ENCODE measurements around the gene DDX27.
A peak's percentile ranks its signal among the peaks of the same experiment; 100 is the strongest.

The DDX27 gene

DNA sequence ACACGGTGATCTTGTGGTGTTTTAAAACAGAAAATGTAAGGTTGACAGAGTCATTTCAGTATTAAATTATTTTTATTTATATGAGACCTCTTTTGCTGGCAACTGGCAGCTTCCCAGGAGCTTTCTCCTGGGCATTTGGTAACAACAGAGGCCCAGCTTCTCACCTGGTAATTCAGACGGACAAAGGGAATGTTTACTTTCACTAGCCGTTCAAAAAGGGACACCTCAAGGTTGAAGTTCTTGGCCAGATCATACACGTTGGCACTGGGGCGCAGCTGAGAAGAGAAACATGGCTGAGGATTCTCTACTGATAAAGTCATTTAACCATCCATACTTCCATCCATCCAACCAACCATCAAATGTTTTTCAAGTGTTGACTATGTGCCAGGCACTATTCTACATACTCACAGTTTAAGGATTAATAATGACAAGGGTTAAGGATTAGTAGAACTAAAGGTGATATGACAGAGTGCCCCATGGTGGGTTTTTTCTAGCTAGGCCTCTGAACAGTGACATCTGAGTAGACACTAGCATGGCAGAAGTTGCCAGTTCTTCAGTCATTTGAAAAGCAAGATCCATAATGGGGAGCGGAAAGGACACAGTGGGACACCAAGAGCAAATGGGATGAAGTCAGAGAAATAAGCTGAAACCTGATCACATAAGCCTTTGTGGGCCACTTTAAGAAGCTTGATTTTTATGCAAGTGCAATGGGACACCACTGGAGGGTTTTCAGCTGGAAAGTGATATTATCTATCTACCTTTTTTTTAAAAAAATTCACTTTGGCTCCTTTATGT lies 33.5 kb downstream of the DDX27 start:
- DNase-seq = no peak

GRCh38 chr20:49256261-49256660 lies 37.0 kb downstream of the DDX27 start:
- DNase-seq = no peak

GRCh38 chr20:49259284-49259683 lies 40.1 kb downstream of the DDX27 start:
- no peak for DNase-seq

DNA sequence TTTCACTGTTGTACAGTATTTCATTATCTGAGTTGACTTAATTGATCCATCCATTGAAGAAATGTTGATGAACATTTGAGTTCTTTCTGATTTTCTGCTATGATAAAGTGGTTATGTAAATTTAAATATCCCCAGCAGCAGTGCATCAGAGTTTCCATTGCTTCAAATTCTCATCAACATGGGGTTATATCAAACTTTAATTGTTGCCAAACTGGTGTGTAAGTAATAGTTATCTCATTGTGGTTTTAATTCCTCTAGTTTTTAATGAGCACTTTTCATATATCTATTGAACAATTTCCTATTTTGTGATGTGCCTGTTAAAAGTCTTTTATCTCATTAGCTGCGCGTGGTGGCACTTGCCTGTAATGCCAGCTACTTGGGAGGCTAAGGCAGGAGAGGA lies 40.6 kb downstream of the DDX27 start:
- DNase-seq = no peak

- no peak for DNase-seq
Measured at GRCh38 chr20:49260218-49260617, 41.0 kb downstream of the DDX27 start.

DNA sequence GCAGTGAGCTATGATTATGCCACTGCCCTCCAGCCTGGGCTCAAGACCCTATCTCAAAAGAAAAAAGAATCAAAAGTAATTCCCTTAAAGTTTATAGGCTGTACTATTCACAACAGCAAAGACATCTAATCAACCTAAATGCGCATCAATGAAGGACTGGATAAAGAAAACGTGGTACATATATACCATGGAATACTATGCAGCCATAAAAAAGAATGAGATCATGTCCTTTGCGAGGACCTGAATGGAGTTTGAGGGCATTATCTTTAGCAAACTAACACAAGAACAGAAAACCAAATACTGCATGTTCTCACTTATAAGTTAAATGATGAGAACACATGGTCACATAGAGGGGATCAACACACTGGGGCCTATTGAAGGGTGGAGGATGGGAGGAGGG lies 42.0 kb downstream of the DDX27 start:
- DNase-seq = no peak

DNA sequence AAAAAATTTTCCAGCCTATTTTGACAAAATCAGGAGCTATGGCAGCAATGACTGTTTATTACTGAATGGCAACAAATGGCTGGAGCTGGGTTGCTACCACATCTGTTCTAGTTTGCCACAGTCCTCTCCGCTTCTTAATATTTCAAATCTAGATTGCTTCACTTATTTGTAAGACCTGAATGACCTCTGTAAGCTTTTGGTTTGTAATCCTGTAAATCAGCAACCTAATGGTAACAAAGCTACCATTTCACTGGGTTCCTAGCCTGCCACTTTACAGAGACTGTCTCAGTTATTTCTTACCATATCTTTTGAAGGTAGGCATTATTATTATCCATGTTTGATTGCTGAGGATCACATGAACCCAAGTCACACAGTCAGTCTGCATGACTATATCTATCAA lies 43.2 kb downstream of the DDX27 start:
- no peak for DNase-seq

DNA sequence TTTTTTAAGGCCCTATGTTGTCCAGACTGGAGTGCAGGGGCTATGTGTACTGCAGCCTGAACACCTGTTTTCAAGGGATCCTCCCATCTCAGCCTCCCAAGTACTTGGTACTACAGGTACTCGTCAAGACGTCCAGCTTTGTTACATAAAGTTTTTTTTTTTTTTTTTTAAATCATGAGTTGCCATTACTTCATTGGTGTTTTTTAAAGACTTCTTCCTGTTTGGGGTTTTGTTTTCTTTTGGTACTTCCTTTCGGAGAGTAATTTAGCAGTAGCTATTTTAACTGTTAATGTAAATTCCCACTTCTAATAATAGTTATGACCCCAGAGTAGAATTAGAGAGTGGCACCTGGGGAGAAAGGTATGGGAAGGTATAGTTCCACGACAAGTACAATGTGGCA lies 48.1 kb downstream of the DDX27 start:
- DNase-seq = no peak

DNA sequence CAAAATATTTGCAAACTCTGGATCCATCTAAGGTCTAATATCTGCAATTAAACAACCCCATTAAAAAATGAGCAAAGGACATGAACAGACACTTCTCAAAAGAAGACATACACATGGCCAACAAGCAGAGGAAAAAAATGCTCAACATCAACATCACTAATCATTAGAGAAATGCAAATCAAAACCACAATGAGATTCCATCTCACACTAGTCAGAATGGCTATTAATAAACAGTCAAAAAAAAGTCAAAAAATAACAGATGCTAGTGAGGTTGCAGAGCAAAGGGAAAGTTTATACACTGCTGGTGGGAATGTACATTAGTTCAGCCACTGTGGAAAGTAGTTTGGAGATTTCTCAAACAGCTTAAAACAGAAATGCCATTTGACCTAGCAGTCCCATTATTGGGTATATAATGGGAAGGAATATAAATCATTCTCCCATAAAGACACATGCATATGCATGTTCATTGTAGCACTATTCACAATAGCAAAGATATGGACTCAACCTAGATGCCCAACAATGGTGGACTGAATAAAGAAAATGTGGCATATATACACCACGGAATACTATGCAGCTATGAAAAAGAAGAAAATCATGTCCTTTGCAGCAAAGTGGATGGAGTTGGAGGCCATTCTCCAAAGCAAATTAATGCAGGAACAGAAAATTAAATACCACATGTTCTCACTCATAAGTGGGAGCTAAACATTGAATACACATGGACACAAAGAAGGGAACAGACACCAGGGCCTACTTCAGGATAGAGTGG lies 49.6 kb downstream of the DDX27 start:
- DNase-seq = peak; percentile 42

GRCh38 chr20:49270177-49270576 lies 51.0 kb downstream of the DDX27 start:
- DNase-seq = peak; percentile 67

- no peak for DNase-seq
Measured at GRCh38 chr20:49270736-49271135, 51.5 kb downstream of the DDX27 start.

- DNase-seq = no peak
Measured at GRCh38 chr20:49272654-49273053, 53.4 kb downstream of the DDX27 start.

- DNase-seq = no peak
Measured at GRCh38 chr20:49273696-49274277, 54.6 kb downstream of the DDX27 start.

DNA sequence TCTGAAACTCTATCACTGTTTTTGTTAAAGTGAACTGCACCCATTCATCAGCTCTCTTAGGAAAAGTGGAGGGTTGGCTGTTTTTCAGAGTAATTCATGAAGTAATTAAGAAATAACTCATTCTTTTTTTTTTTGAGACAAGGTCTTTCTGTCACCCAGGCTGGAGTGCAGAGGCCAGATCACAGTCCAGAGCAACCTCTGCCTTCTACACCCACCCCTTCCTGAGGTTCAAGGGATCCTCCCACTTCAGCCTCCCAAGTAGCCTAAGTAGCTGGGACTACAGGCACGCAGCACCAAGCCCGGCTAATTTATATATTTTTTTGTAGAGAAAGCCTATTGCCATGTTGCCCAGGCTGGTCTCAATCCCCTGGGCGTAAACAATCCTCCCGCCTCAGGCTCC lies 56.0 kb downstream of the DDX27 start:
- DNase-seq = no peak

DNA sequence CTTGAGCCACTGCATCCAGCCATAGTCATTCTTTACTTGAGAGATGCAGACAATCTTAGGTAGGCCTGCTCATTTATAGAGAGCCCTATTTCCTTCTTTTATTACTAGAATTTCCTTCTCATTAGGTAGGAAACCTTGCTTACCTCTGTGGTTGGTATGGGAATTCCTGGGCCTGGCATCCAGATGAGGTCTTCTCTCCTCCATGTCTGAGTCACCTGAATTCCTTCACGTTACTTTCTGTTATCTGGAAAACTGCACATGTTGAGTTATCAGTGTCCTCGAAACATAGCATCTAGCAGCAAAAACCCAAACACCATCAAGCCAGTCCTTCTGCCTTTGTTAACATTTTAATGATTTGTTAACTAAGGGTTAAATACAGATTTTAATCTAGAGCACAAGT lies 56.4 kb downstream of the DDX27 start:
- DNase-seq = peak; percentile 86

GRCh38 chr20:49276161-49276960 lies 57.1 kb downstream of the DDX27 start:
- peak; percentile 91 for DNase-seq

DNA sequence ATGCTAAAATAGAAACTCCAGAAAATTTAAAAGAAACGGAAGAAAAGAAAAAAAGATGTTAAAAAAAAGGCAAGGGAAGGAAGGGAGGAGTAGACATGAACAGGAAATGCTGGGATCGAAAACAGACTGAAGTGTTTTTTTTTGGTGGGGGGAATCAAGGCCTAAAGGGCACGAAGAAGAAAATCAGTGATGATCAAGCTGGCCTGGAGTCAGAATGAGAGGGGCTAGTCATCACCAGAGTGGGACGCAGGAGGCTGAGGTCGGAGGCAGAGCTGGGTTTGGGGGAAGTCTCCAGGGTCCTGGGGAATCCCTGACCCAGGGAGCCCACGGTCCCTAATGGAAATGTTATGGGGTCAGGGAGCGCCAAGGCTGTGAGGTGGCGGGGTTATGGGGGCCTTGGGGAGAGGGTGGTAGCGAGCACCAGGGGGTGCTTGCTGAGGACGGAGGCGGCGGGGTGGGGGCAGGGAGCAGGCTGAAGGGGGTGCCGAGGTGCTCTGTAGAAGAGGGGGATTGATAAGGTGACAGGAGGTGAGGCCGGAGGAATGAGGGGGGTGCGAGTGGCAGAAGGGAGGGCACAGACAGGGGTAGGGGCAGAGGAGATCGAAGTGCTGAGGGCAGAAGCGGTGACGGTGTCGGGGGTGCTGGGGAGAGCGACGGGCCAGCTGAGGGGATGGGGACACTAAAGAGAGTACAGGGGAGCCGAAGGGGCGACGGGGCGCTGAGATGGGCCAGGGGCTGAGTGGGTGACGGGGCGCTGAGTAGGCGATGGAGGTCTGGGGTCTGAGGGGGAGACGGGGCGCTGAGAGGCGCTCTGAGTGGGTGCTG lies 58.0 kb downstream of the DDX27 start:
- DNase-seq = no peak

- DNase-seq = no peak
Measured at GRCh38 chr20:49277786-49278035, 58.5 kb downstream of the DDX27 start.

- DNase-seq = peak; percentile 98
Measured at GRCh38 chr20:49278036-49278817, 59.0 kb downstream of the DDX27 start, which contains the start of gene ZNFX1. TSS of gene ZNFX1 (minus strand) at chr20:49278057. CDS start at chr20:49275839, 2,218 bp downstream.

GRCh38 chr20:49278818-49279676 lies 59.8 kb downstream of the DDX27 start:
- DNase-seq = no peak

Data from kidney glomerular epithelial cell (primary cell).